HG02970 (cell line): ENCODE data around the gene FADD.
"Not testable (repeated sequence)": the region's sequence is repeated elsewhere in the genome, so short reads cannot be mapped to it uniquely, and the experiment has no call there.

Source experiments
- ATAC-seq: cut with Tn5 transposase; IDR thresholded peaks from one replicate; pipeline ENCODE4 v1.9.1; 2021; ENCODE audit warnings: mild to moderate bottlenecking, moderate library complexity, moderate number of reproducible peaks; ENCODE audit not compliant: unreplicated experiment, low FRiP score

The FADD gene

DNA sequence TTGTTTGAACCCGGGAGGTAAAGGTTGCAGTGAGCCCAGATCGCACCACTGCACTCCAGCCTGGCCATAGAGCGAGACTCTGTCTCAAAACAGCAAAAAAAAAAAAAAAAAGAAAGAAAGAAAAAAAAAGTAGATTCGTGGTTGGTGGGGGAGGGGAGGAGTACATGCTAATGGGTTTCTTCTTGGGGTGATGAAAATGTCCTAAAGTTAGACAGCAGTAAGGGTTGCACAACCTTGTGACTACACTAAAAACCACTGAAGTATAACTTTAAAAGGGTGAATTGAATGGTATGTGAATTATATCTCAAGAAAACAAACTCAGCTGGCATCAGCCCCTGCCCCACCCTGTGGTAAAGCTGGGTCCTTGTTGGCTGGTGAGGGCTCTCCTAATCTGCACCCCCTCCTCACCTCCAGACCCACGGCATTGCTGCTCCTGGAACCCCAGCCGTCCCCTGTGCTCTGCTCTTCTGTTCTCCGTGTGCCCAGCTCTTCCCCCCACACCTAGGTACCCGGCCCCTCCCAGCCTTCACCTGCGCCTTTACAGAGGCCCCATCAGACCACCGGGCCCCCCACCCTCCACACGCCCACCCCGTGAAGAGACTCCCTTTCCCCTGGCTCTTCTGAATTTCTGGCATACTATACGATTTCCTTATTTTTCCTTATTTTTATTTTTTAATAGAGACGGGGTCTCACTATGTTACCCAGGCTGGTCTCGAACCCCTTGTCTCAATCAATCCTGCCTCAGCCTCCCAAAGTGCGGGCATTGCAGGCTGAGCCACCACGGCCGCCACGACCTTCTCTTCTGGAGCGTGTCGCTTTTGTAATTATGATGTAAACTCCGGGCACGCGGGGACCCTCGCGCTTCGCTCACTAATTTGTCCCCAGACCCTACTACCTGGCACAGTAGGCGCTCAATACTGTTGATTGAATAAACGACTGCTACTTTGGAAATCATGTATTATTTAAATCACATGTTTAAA is 924 bp upstream of the FADD start:
- ATAC-seq: no peak

DNA sequence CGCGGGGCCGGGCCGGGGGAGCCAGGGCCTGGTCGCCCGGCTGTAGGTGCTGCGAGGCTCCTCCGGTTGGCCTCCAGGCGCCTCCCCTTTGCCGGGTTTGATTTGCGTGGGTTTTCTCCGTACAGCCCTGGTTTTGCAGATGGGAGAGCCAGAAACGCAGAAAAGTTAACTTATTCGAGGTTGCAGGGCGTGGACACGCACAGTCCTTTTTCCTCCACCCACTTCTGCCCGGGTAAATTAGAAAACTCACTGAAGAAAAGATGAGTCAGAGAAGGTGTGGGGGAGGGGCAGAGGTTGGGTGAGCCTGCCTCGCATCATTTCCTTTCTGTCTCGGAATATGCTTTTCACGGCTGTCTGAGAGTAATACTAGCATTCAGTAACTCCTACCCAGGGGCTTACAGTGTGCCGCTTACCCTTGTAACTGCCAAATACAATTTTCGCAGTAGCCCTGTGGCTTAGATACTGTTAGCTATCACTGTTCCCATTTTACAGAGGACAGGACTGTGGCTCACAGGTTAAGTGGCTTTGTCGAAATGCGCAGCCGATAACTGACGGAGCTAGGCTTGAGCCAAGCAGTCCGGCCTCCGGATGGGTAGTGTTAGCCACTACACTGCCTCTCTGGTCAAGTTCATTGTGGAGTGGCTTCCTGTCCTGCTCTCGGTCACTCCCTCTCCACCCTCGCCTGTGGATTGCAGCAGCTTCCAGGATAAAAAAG is 812 bp downstream of the FADD start:
- ATAC-seq: peak; percentile 31

DNA sequence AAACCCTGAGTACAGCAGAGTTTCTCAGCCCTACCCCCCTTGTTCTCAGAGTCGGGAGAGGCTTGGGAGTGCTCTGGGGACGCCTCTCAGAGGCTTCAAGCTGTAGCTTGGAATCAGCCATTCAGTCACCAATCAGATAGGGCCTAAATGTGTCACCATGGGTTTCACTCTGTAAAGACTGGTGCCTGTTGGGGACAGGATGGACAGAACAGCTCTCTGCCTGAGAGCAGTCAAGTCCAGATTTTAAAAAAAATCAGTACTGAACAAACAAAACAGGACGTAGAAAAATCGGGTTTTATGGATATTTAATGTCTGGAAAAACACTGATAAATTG is 1.3 kb downstream of the FADD start:
- no peak for ATAC-seq

DNA sequence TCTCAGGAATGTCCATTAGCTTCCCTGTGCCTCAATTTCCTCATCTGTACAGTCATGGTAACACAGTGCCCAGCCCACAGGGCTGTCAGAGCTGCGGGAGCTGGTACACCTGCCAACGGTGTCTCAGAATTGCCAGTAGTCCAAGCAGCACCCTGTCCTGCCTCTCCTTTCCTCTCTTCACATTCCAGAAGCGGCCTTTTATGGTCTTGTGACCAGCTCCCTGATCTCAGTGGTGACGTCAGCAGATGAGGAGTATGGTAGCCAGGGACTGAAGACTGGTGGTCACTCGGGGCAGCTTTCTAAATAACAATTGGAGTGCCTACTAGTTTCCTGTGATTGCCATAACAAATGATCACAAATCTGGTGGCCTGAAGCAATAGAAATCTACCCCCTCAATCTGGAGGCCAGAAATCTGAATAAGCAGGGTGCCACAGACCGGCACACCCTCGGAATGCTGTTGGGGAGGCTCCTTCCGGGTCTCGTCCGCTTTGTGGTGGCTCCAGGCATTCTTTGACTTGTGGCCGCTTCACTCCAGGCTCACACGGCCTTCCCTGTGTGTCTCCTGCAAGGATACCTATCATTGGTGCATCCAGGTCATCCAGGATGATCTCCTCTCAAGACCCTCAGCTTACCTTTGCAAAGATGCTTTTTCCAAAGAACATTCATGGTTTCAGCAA is 2.1 kb downstream of the FADD start:
- no peak for ATAC-seq

DNA sequence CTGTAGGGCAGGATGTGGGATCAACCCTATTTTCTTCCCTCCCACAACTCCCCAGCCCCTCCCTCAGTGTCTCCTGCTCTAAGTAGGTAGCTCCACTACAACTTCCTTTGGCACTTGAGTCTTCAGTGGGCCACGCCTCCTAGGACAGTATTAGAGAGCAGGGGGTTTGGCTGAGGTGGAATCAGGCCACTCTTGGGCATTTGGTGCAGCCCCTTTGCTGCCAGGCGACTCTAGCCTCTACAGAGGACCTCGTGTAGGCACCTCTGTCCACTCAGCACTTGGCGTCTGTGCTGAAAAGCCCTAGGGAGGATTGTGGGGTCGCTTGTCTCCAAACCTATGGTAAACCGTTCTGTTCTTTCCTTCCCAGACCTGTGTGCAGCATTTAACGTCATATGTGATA is 2.7 kb downstream of the FADD start:
- ATAC-seq: no peak

DNA sequence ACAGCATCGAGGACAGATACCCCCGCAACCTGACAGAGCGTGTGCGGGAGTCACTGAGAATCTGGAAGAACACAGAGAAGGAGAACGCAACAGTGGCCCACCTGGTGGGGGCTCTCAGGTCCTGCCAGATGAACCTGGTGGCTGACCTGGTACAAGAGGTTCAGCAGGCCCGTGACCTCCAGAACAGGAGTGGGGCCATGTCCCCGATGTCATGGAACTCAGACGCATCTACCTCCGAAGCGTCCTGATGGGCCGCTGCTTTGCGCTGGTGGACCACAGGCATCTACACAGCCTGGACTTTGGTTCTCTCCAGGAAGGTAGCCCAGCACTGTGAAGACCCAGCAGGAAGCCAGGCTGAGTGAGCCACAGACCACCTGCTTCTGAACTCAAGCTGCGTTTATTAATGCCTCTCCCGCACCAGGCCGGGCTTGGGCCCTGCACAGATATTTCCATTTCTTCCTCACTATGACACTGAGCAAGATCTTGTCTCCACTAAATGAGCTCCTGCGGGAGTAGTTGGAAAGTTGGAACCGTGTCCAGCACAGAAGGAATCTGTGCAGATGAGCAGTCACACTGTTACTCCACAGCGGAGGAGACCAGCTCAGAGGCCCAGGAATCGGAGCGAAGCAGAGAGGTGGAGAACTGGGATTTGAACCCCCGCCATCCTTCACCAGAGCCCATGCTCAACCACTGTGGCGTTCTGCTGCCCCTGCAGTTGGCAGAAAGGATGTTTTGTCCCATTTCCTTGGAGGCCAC is 3.3 kb downstream of the FADD start:
- no peak for ATAC-seq

DNA sequence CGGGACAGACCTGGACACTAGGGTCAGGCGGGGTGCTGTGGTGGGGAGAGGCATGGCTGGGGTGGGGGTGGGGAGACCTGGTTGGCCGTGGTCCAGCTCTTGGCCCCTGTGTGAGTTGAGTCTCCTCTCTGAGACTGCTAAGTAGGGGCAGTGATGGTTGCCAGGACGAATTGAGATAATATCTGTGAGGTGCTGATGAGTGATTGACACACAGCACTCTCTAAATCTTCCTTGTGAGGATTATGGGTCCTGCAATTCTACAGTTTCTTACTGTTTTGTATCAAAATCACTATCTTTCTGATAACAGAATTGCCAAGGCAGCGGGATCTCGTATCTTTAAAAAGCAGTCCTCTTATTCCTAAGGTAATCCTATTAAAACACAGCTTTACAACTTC is 3.9 kb downstream of the FADD start:
- ATAC-seq: no peak

DNA sequence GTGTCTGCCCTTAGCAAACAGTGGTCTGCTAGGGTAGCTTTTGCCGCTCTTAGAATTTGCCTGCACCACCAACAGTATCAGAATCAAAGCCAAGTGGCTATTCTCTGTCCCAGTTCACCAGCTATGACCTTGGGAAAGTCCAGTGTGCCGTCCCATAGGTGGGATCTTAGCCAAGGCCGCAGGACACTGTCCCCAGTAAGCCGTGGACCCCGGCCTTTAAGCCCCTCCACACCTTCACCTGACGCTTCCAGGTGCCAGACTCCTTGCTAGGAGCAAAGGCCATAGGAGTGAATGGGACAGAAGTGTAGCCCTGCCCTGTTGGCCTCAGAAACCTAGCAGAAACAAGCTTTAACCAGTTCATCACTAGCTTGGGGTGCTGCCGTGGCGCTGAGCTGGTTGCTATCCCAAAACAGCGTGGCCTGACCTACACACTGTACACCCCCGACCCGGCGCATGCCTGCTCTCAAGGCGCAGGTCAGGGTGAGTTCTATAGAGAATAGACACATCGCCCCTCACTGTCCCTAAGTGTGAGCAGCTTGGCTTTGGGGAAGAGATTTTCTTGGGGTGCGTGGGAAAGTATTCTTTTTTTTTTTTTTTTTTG is 4.5 kb downstream of the FADD start:
- ATAC-seq: no peak

DNA sequence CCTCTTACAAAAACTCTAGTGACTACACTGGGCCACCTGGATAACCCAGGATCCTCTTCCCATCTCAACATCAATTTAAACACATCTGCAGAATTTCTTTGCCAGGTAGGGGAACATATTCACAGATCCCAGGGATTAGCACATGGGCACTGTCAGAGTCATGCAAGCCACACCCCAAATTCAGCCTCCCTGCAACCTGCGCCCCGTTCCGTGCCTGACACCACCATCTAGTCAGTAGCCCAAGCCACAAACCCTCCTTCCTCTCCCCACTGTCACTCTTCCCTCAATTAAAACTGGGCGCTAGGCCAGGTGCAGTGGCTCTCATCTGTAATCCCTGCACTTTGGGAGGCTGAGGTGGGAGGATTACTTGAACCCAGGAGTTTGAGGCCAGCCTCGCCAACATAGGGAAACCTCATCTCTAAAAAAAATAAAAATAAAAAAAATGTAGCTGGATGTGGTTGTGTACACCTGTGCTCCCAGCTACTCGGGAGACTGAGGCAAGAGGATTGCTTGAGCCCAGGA is 6.4 kb downstream of the FADD start:
- no peak for ATAC-seq

DNA sequence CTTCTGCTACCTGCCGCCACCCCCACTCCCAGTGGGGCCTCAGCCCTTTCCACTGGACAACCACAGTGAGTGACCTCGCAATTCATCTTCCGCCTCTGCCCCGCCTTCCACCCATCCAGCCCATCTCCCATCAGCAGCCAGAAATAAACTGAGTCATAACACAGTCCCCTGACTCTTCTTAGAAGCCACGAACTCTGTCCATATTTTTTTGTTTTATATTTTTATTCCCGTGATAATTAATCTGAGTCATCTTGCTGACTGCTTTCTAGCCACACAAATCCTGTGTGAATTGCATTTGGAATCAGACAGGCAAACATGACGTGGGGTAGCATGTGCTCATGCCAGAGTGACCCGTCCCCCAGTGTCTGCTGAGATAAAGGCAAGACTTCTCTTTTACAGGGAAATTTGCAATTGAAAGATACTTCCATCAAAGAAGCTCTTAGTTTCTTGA is 7.0 kb downstream of the FADD start:
- no peak for ATAC-seq

DNA sequence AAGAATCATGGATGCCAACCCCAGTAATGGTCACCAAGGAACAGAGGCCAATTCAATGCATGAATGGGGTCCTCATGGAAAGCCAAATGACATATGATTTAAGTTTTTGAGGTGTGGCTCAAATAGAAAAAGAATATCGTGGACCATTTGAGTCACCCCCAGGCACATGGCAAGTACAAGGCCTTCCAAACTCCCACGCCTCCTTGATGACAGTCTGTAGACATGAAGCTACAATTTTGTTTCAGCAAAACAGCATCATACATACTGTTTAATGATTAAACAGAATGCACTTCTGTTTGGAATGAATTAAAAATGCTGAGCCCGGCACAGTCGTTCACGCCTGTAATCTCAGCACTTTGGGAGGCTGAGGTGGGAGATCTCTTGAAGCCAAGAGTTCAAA is 7.4 kb downstream of the FADD start:
- no peak for ATAC-seq

DNA sequence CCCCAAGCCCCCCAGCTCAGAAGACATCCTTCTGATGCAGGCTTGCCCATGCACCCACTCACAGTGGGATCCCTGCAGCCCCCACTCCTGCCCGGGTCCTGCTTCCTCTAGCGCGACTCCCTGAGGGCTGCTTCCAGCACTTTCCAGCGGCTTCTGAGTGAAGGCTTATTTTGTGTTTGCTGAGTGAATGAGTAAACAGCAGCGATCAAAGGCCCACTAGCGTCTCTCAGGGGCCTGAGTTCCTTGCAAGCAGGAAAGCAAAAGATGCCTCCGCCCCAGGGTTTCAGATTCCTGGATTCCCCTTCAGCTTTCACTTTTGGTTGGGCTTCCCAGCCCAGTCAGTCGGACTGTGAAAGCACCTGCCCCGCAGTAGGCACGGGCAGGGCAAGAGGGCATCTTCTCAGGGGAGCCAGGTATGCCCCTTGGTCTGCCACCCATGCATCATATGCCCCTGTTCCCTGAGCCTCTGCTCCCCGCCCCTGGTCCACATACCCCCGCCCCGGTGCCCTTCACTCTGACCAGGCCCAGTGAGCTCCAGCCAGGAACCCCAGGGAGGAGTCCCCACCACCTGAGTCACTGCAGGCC is 9.2 kb downstream of the FADD start:
- ATAC-seq: no peak

DNA sequence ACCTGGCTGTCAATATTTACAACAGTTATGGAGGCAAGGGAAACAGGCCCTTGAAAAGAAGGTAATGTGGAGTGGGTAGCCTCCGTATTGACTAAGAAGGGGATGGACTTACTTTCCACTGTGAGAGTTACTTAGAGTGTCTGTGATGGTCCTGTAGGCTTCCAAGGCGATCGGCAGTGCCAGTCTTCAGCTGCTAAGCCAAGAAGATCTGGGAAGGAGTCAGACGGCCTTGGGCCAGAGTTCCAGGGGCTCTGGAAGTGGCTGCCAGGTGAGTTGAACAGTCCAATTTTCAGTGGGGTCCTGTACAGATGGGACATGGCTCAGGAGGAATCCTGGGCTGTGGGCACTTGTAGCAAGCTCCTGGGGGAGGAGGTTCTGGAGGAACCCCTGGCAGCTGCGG is 14.3 kb downstream of the FADD start:
- not testable (repeated sequence) for ATAC-seq

DNA sequence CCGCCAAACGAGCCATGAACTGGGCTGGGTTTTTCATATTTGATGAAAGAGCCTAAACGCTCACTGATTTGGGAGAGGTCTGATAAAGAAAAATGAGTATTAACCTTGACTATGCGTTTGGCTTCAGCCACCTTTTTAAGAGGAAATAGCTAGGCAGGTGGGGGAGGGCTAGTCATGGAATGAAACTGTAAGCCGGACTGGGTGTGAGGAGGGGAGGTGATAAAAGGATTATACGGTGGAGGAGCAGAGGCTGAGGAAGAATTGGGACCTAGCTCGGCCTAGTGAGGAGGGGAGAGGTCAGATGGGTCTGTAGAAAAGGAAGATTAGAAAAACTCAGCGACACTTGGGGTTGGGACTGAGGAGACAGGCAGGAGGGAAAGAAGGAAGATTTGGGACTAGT is 15.0 kb downstream of the FADD start:
- not testable (repeated sequence) for ATAC-seq

DNA sequence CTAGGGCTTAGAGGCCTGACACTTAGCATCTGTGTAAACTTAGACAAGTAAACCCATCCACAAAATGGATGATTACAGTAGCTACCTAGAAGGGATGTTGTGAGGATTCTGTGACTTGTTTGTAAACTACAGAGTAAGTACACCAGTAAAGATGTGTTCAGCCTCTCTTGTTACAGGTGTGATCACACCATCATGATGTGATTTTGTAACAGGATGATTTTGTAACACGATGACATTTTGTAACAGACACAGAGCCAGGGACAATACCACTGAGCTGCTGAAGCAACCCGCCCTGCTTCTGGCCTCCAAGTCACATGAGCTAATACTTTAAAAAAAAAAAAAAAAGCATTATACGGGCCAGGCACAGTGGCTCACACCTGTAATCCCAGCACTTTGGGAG is 17.0 kb downstream of the FADD start:
- no peak for ATAC-seq

DNA sequence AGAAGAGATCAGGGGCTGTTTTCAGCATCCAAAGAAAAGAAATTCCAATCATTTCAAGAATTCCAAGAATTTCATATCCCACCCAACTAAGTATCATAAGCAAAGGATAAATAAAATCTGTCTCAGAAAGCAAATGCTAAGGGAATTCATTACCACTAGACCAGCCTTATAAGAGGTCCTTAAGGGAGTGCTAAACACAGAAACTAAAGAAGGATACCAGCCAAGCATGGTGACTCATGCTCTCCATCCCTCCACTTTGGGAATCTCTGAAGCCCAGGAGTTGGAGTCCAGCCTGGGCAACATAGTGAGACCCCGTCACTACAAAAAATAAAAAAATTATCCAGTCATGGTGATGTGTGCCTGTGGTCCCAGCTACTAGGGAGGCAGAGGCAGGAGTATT is 17.8 kb downstream of the FADD start:
- ATAC-seq: no peak

DNA sequence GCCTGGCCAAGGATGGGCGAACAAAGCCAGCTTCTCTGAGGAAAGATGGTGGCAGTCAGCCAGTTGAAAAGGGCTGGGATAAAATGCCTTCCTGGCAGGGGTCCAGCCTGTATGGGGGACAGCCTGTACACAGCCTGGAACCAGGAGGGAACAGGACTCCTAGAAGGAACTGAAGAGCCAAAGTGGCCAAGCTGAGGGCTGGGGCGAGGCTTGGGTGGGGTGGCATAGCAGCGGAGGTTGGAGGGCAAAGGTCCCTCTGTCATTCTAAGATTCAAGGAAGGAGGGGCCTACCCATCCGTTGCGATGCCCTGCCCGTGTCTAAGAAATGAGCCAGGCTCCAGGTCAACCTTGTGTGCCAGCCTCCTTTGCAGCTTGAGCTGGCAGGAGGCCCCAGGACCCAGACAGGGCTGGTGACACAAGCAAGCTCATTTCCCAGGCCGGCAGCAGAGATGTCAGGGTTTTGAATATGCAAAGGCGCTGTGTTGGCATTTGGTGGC is 22.6 kb downstream of the FADD start:
- no peak for ATAC-seq

DNA sequence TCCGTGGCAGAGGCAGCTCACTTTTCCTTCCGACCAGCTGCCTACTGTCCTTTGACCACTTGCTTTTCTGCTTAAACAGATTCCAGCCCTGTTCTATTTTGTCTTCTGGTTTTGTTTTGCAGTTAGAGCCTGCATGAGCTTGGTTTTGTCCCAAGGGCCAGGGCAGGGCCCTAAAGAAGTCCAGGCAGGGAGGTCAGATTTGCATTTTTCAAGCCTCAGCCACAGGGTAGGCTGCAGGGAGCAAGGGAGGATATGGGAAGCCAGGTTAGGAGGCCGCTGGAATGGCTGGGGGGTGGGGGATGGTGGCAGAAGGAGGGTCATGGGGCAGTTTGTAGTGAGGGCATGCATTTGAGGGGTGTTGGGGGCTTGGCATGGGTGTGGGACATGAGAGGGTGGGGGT is 23.1 kb downstream of the FADD start:
- ATAC-seq: no peak

DNA sequence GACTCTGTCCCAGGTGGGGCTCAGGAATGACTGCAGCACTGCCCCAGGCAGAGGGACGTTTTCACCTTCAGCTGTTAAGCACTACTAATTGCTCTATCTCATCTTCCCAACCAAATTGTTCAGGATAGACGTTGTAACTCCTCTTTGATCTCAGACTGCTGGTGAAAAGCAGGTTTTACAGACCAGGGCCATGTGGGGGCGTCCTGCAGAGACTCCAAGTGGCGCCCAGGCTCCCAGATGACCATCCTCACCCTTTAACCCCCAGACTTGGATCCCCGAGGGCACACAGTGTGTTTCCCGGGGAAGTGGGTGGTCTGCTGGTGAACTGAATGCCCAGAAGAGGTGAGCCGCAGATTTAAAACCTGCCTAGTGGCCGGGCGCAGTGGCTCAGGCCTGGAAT is 23.9 kb downstream of the FADD start:
- no peak for ATAC-seq
